ENCODE results near the gene KRT7.

KRT7 gene

DNA sequence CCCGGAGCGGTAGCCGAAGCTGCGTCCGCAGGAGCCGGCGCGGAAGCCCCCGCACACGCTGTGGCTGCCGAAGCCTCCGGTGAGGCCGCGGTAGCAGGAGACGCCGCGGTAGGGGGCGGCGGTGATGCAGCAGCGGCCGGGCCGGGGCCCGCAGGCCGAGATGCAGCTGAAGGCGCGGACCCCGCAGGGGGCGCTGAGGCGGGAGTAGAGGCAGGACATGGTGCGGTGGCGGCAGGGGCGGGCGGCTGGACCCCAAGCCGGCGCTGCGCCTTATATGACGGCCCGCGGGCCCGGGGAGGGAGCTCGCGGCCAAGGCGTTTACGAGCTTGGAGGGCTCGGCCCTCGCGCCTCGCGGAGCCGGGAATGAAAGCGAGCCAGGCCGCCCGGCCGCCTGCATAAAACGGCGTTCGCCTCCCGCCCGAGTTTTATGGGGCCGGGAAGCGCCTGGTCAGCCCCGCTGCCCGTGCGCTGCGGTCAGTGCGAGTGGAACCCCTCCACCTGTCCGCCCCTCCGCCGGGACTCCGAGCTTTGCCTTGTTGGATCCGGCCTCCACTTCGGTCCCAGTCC is 25.4 kb downstream of the KRT7 start:
- no peak for DNase-seq

DNA sequence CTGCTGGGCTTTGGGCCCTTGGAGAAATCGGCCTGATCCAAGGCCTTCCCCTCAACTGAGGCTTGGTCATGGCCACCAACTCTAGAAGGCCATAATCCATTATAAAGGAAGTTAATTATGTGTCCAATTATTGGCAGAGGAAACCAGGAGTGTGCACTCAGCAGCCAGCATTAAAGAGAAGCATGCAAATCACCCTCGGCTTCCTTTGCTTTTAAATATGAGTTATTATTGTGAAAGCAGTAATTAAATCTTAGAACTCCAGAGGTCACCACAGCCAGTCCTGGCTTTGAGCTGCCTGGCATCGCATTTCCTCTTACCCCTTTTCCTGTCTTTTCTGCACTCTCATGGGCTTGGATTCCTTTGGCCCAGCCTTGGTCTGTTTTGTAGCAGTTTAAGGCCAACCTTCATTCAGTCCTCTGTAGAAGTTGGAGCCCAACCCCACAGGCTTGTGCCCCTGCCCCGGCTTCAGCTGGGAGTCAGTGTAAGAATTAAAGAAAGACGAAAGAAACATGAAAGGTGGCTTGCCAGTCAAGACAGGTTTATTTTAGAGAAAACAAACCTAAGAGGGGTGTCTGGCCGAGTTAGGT is 26.7 kb downstream of the KRT7 start:
- no peak for DNase-seq

DNA sequence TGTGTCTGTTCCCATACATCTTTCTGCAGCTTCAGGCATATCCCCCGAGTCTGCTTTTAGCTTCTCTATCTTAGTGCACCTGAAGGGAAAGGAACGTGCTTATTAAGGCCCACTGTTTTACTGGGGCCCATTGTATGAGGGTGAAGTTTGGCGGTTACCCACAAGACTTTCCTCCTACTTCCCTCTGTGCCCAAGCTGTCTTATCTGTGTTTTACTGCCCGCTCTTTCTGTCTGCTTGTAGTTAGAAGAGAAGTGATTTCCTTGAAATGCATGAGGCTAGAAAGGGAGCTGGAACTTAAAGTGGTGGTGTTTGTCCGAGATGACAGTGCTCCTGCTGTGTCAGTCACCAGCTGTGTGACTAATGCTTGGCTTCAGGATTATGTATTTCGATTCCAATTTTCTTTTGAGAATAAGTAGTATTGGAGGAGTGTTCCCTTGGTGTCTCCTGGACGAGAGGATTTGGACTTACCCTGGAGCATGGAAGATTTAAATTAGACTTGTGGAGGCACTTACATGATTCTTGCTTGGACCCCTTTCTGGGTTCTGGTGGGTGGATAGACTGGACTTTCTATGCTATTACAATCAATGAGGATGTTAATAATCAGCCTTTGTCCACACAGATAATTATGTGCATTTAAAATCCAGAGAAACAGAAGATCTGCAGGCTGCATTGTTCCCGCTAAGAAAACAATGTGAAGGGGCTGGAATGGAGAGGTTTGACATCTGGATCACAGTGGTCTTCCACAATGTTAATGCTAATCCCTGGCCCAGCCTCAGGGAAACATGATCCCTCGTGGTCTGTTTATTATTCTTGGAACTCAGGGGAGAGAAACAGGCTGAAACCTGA is 27.5 kb downstream of the KRT7 start:
- DNase-seq = no peak

DNA sequence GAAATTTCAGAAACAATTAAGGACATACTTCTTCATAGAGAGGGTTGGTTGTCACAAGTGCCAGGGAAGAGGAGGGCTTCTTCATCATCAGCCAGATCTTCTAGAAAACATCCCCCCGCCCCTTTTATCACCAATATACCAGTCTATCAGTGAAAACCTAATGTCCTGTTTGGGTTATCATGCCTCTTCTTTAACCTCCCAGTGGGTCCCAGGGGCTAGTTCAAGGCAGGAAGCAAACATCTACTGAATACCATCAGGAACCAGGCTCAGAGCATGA is 28.1 kb downstream of the KRT7 start:
- DNase-seq = no peak

DNA sequence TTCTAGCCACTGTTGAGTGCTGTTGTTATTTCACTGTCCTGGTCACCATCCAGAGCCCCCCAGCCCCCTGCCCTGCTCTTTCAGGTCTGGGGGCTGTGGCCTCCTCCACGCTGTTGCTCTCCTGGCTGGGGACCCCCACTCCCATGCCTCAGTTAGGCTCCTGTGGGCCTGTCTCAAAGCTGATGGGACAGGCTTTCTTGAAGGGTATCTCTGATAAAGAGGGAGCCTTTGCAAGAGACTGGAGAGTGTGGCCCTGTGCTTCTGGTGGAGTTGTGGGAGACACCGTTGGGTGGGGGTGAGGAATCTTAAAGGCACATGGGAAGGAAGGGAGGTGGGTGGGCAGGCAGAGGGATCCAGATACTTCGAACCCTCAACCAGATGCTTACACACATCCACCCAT is 29.2 kb downstream of the KRT7 start:
- no peak for DNase-seq

DNA sequence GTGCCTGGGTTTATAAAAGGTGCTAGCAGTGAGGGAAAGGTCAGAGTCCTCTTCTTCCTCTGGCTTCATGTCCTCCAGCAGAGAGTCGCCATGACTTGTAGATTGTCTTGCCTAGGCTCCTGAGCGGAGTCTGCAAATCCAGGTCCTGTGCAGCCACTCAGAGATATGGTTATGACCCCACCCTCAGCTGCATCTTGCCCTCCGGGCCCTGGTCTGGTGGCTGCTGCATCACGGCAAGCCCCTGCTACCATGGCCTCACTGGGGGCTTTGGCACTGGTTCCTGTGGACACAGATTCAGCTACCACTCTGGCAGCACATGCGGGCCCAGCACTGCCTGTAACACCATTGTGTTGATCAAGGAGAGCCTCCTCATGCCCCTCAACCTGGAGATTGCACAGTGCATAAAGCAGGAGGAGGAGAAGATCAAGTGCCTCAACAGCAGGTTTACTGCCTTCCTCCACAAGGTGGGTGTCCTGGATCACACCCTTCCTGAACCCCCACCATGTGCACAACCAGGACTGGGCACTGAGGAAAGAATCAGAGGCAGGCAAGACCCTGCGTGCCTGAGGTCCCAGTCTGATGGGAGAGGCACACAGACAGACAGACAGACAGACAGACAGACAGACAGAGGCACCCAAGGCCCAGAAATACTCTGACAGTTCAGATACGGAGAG is 30.9 kb downstream of the KRT7 start:
- no peak for DNase-seq

DNA sequence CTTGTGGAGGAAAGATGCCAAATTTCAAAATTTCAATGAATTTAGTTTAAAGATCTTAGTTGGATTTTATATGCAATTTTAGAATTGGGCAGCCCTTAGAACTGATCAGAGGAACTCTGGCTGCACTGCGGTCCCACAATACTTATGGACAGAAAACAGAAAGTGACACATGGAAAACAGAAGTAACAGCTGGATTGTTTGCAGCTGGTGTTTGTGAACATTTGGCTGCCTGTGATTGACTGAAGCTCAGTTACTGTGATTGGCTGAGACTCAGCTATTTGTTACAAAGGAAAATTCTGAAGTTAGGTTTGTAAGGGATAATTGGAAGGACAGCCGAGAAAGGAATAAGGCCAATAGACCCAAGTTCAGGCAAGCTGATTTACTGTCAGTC is 31.4 kb downstream of the KRT7 start:
- no peak for DNase-seq

DNA sequence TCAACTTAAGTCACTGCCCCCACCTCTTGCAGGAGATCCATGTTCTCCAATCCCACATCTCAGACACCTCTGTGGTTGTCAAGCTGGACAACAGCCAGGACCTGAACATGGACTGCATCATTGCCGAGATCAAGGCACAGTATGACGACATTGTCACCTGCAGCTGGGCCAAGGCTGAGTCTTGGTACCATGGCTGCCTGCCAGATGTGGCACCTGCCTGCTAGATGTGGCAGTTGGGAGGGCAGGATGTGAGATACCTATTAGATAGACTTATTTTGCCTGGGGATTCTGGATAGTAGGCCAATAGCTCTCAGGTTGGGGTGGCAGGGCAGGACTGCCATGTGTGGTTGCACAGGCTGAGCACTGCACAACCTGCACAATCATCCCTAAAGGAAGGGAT is 33.5 kb downstream of the KRT7 start:
- DNase-seq = no peak

DNA sequence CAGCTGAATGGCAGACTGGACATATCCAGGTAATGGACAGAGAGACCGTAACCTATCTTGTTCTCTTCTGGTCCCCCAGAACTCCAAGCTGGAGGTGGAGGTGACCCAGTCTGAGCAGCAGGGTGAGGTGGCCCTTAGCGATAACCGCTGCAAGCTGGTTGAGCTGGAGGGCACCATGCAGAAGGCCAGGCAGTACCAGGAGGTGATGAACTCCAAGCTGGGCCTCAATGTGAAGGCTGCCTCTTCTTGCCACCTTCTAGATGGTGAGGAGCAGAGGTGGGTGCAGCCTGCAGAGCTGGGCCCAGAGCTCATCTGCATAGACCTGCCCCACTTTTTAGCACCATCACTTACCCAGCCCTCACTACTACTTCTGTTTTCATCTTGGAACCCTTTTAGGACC is 34.2 kb downstream of the KRT7 start:
- DNase-seq = no peak

DNA sequence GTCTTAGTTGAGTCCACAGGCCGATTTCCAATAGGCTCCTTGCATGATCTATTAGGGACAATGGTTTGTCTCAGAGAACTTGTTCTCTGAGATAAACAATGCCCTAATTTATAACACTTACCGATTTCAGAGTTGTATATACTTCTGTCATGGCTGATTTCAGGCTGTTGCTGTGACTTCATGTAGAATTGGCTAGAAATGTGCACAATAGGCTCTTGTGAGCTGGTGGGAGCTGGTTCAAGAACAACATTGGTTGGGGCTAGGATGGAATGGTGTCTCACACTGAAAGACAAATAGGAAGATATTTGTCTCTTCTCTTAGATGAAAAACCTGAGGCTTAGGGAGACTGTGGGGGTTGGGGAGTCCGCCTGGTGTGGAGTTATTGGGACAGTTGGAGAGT is 34.7 kb downstream of the KRT7 start:
- no peak for DNase-seq

DNA sequence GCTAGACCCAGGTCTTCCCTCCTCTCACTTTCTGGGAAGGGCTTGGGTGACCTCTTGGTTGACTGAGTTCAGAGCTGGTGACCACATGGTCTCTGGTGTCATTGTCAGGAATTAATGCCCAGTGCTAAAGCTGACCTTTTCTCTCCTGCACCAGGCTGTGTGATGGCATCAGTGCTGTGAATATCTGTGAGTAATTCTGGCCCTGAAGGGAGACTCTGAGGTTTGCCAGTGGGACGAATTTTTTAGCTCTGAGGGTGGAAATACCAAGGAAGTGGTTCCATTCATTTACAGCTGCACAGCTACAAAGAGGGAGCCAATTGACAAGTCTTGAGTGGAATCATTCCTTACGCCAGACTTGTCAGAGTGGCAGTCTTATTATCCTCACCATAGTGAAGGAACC is 35.2 kb downstream of the KRT7 start:
- DNase-seq = no peak

DNA sequence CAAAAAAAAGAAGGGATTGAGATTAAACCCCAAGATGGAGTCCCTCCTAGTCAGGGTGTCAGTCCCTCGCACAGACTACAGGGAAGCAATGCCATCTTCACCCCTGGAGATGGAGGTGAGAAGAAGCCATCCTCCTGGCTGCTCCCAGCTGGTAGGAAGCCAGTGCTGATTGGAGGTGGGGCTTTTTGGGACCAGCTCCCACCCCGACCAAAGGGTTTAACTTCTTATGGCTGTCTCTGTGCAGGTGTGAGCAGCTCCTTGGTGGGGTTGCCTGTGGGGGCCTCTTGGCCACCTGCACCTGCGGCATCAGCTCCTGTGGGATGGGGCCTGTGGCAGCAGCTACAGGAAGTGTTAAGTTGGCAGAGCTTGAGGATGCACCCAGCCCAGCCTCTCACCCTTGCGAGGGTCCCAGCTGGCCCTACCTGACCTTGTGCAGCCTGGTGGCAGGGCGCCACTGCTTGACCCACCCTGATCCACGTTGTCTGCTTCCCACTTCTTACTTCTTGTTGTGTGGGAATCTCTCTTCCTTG is 37.6 kb downstream of the KRT7 start:
- no peak for DNase-seq

DNA sequence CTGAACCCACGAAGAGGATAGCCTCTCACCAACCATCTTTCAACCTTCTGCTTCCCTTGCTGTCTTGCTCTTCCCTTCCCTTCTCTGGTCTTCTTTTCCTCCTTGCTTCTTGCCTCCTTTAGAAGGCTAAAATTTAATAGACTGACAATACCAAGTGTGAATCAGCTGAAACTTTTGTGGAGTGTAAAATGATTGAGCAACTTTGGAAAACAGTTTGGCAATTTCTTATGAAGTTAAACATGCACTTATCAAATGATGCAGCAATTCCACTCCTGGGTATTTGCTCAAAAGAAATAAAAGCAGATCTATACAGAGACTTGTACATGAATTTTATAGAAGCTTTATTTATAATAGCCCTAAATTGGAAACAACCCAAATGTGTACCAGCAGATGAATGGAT is 38.1 kb downstream of the KRT7 start:
- DNase-seq = no peak

DNA sequence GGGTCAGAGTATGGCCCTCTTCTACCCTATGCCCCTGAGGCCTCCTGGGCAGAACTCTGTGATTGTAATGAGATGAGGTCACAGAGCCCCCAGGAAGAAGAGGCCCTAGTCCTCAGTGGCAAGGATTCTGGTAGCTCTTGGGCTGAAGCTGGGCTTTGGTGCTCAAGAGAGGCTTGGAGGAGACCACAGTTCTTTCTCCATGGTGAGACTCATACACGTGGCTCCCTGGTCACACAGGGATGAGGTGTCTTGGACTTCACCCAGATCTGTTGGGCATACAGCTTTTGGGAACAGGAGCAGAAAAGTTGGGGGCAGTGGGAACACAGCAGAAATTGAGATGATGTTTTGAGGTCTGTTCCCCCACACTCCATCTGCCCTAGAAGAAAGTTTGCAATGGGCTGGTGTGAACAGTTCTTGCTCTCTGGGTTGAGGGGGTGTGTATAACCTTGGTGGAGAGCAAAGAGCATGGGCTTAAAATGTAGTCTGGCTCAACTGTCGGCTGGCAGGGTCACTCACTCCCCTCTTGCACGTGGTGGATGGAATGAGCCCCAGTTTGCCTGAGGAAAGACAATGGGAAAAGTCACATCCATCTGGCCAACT is 41.6 kb downstream of the KRT7 start, which contains the start of gene KRT86:
KRT86 (plus strand) TSS at position 125 of the 600 bp plus-strand sequence. CDS start 27,272 bp downstream, outside the sequence.
- no peak for DNase-seq

DNA sequence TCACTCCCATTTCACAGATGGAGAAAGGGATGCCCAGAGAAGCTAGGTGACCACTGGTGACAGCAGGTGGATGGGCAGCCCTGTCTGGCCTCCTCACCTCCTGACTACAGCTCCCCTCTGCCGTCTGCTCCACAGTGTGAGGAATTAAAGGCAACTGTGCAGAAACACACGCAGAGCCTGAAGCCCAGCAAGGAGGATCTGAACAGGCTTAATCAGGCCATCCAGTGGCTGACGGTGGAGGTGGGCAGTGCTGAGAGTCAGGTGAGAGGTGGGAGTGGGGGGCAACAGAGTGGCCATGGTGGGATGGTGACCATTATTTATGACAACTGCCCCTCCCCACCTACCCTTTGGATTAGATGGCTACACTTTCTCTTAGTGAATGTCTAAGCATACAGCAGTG is 42.6 kb downstream of the KRT7 start:
- no peak for DNase-seq

DNA sequence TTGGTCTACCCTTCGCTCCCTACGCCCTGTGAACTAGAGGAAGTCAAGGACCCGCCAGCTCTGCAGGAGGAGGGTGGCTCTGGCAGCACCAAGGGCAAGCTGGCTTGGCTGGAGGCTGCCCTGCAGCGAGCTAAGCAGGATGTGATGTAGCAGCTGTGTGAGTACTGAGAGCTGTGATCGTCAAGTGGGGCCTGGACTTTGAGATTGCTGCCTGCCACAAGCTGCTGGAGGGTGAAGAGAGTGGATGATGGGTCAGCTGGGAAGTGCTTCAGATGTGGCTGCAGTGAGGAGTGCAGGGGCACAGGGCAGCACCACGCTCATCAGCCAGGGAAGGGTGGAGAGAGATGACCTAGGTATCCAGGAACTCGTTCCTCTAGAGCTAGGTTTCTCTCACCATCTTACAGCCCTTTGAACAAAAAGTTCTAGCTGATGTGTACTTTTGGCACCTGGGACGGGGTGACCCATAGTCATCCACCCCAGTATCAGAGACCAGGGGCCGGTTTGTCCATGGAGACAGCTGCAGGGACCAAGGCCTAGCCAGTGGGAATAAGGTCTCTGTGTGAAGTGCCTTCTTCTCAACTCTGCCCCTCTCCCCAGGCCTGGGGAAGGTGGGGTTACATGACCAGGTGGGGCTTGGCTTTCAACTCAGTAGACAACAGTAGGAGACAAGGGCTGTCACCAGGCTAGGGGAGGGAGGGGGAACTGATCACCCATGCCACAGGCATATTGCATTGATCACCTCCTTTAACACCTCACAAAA is 44.6 kb downstream of the KRT7 start:
- no peak for DNase-seq

DNA sequence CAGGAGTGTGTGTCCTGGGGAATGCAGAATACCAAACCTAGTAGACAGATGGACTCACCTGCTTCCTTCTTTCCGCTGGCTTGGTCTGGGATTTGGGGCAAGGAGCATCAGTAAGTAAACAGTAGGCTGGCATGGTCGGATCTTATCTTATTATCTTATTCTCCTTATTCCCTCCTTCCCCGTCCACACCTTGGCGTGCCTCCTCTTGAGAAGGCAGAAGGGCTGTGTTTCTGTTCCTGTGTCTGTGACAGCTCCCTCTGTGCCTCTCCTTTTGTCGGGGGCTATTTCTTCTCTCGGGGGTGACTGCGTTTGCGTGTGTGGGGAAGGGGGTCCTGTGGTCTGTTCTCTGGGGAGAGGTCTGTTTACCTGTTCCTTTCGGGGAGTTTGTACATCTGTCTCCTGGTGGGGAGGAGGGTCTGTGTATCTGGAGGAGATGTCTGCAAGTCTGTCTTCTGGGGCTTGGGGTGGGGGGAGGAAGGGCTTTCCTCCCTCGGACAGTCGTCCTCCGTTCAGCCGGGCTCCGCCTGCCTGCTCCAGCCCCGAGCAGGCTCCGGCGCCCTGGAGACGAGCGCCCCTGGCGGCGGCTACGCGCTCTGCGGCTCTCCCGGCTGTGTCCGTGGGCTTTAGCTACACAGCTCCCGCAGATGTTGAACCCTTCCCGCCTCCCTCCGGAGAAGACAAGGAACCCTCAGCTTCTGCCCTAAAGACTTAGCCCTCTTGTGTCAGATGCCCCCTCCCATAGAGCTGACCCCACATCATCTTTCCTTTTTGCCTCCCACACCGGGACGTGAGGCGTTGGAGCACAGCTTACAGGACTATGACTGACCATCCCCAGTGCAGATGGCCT is 45.8 kb downstream of the KRT7 start:
- no peak for DNase-seq

DNA sequence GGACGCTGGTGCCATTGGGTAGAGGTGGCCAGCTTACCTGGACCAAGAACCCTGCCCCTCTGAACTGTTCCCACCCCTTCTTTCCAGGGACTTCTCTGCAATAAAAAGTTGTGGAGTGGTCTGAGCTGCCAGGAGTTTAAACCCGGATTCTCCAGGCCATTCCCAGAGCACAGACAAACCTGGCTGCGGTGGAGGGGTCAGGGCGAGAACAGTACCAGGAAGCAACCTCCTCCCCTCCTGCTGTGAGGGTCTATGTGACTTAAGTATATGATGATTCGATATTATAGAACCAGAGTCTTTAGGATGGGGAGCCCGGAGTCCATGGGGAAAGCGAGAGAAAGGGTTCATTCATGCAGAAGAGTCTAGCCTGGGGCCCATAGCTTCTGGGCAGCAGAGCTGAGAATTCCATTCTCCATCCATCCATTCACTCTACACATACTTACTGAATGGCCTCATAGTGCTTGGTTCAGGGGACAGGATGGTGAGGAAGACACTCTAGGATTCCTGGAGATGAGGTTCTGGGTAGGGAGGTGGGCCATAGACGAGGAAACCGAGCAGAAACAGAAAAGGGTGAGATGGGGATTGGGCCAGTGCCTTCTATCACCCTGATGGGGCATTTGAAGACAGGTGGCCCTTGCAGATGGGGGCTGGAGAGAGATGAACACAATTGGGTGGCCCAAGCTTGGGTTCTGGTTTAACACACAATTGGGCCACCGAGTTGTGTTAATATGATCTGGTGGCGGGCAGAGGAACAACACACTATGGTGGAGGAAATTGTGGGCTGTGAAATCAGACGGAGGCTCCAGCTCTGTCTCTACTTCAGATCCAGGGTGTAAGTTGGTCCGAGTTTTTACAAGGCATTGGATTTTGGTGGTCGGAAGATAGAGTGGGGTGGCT is 46.6 kb downstream of the KRT7 start:
- no peak for DNase-seq

DNA sequence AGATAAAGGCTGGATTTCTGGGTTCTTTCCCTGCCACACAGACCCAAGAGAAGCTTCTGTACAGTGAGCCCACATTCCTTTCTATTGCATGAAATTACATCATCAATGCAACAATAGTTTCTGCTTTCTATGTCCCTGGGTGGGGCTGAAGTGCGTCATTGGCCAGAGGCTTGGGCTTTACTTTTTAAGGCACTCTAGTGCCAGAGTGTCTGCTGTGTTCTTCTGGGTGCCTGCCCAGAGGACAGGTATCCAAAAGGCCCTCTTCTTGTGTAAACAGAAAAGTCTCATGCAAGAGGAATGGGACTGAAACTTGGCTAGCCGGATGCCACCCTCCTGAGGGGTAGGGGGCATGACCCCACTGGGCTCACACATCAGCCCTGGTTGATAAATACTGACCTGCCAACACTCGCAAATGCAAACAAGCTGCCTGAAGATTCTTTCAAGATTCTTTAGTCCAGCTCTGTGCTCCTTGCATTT is 47.3 kb downstream of the KRT7 start:
- no peak for DNase-seq

All from cortex of kidney (tissue), 1 donor.